Loucy (cell line): Measurements from ENCODE around the gene RAD51D.
A peak's percentile ranks its signal among the peaks of the same experiment; 100 is the strongest.

Experiments used
- H2AFZ ChIP-seq: fragments of 200-600 bp; sonication (generic); 2 replicates; pipeline ENCODE4 v1.6.0; 2016; ENCODE audit warnings: antibody characterized with exemption, mild to moderate bottlenecking, low read length, moderate library complexity
- H3F3A ChIP-seq: fragments of 200-600 bp; 2 replicates; pipeline ENCODE4 v1.6.0; 2016; ENCODE audit warnings: antibody characterized with exemption, low read depth, mild to moderate bottlenecking
- H3K27me3 ChIP-seq: fragments of 200-600 bp; sonication (generic); 2 replicates; pipeline ENCODE4 v1.6.1; 2014; ENCODE audit warnings: low read length, mild to moderate bottlenecking; ENCODE audit not compliant: insufficient read depth, poor library complexity, severe bottlenecking
- H3K36me3 ChIP-seq: fragments of 200-600 bp; sonication (generic); 2 replicates; pipeline ENCODE4 v1.6.1; 2016; ENCODE audit warnings: low read length; ENCODE audit not compliant: insufficient read depth
- H3K4me1 ChIP-seq: fragments of 200-600 bp; sonication (generic); 2 replicates; pipeline ENCODE4 v1.5.1; 2014; ENCODE audit warnings: low read length, mild to moderate bottlenecking; ENCODE audit not compliant: insufficient read depth, poor library complexity, severe bottlenecking
- H3K4me2 ChIP-seq: fragments of 200-600 bp; sonication (generic); 2 replicates; pipeline ENCODE4 v1.6.0; 2014; ENCODE audit warnings: antibody characterized with exemption, low read length, low read depth, mild to moderate bottlenecking; ENCODE audit not compliant: poor library complexity, severe bottlenecking
- H3K4me3 ChIP-seq: fragments of 200-600 bp; sonication (generic); 2 replicates; pipeline ENCODE4 v1.5.1; 2014; ENCODE audit warnings: low read length, mild to moderate bottlenecking, mixed read lengths; ENCODE audit not compliant: poor library complexity, severe bottlenecking
- H3K79me2 ChIP-seq: fragments of 200-600 bp; sonication (generic); 2 replicates; pipeline ENCODE4 v1.6.1; 2014; ENCODE audit warnings: low read length; ENCODE audit not compliant: insufficient read depth
- H3K9ac ChIP-seq: fragments of 200-600 bp; sonication (generic); 2 replicates; pipeline ENCODE4 v1.6.0; 2014; ENCODE audit warnings: mild to moderate bottlenecking, low read depth, low read length, moderate library complexity; ENCODE audit not compliant: poor library complexity, severe bottlenecking
- H3K9me2 ChIP-seq: fragments of 200-600 bp; sonication (generic); replicated peaks from 2 replicates; pipeline ENCODE4 v1.6.1; 2016; ENCODE audit warnings: low read depth, low read length, mixed read lengths
- H3K9me3 ChIP-seq: fragments of 200-600 bp; sonication (generic); 2 replicates; pipeline ENCODE4 v1.6.1; 2014; ENCODE audit warnings: mild to moderate bottlenecking, antibody characterized with exemption, low read length, low read depth; ENCODE audit not compliant: insufficient read depth
- H4K20me1 ChIP-seq: fragments of 200-600 bp; sonication (generic); 2 replicates; pipeline ENCODE4 v1.6.0; 2014; ENCODE audit warnings: antibody characterized with exemption, low read length, mild to moderate bottlenecking; ENCODE audit not compliant: insufficient read depth, poor library complexity, severe bottlenecking
- CTCF ChIP-seq: fragments of 200-600 bp; sonication (generic); conservative IDR thresholded peaks from 2 replicates; pipeline ENCODE4 v1.5.1; 2014; ENCODE audit warnings: mild to moderate bottlenecking, antibody characterized with exemption, low read length
- EZH2phosphoT487 ChIP-seq: fragments of 200-600 bp; IDR thresholded peaks from 2 replicates; pipeline ENCODE4 v1.6.1; 2018; ENCODE audit warnings: antibody characterized with exemption, mild to moderate bottlenecking, moderate library complexity, borderline replicate concordance

Gene RAD51D

GRCh38 chr17:35142467-35142796 lies 22.8 kb upstream of the RAD51D start:
- Histone ChIP-seq H3K36me3 (peaks cover 19% of the 10 kb centered on the region; the same call in 1 of the 2 replicates), H3K4me1 (peaks cover 19% of the 10 kb centered on the region), H3K4me2 (peak overlapping the region; percentile 84), H2AFZ (peak overlapping the region; percentile 98; the same call in 1 of the 2 replicates), H3F3A (no peaks in the 10 kb centered on the region), H3K79me2 (peaks cover 41% of the 10 kb centered on the region), H3K4me3 (no peak overlapping the region), H3K27me3 (no peaks in the 10 kb centered on the region), H3K9ac (no peak overlapping the region), H4K20me1 (peaks cover 5% of the 10 kb centered on the region), H3K9me2 (no peaks in the 10 kb centered on the region), H3K9me3 (no peaks in the 10 kb centered on the region)
- TF ChIP-seq EZH2phosphoT487 (no peak), CTCF (no peak)

- Histone ChIP-seq H3K79me2 (peaks cover 41% of the 10 kb centered on the region), H3K9me3 (no peaks in the 10 kb centered on the region), H3K9me2 (no peaks in the 10 kb centered on the region), H3K36me3 (peaks cover 25% of the 10 kb centered on the region; the same call in 1 of the 2 replicates), H3K9ac (peak within 1 kb of the TSS; percentile 92), H3F3A (no peaks in the 10 kb centered on the region), H3K27me3 (no peaks in the 10 kb centered on the region), H2AFZ (peak within 1 kb of the TSS; percentile 98), H3K4me1 (peaks cover 19% of the 10 kb centered on the region), H3K4me2 (peak within 1 kb of the TSS; percentile 84), H3K4me3 (peak within 1 kb of the TSS; percentile 100), H4K20me1 (peaks cover 5% of the 10 kb centered on the region)
- TF ChIP-seq CTCF = peak; percentile 74
- TF ChIP-seq EZH2phosphoT487 = no peak
Measured at GRCh38 chr17:35141681-35142466, 22.2 kb upstream of the RAD51D start, which contains the start of gene NLE1. Gene NLE1 (minus strand): TSS chr17:35142303. CDS start chr17:35142275, 28 bp downstream.

- no peaks in the 10 kb centered on the region for H3K27me3 ChIP-seq
- no peak overlapping the region for H3K4me2 ChIP-seq
- no peak overlapping the region for H2AFZ ChIP-seq
- H3K9me3 ChIP-seq = no peaks in the 10 kb centered on the region
- H3K9ac ChIP-seq = no peak overlapping the region
- H3K4me1 ChIP-seq = peaks cover 19% of the 10 kb centered on the region
- no peak overlapping the region for H3K4me3 ChIP-seq
- peaks cover 60% of the 10 kb centered on the region; the same call in 1 of the 2 replicates for H3K36me3 ChIP-seq
- peaks cover 5% of the 10 kb centered on the region for H4K20me1 ChIP-seq
- TF ChIP-seq EZH2phosphoT487 (no peak), CTCF (no peak)
- H3K9me2 ChIP-seq = no peaks in the 10 kb centered on the region
- H3F3A ChIP-seq = no peaks in the 10 kb centered on the region
- peaks cover 41% of the 10 kb centered on the region for H3K79me2 ChIP-seq
Measured at GRCh38 chr17:35138218-35138617, 18.6 kb upstream of the RAD51D start.
